OCI-M2 (cell line): ENCODE measurements around the gene BAMBI.
A peak's percentile ranks its signal among the peaks of the same experiment; 100 is the strongest.
"Not testable (repeated sequence)": the region's sequence is repeated elsewhere in the genome, so short reads cannot be mapped to it uniquely, and the experiment has no call there.

Source experiments
- DNase-seq: peaks from one replicate; lab custom pipeline; 2025; ENCODE audit not compliant: unreplicated experiment; lab: John Stamatoyannopoulos, UW

The BAMBI gene

GRCh38 chr10:28676968-28677887 lies at the start of gene BAMBI:
TSS of gene BAMBI (plus strand) at chr10:28677521. CDS start at chr10:28677898, 377 bp downstream.
- peak; percentile 16 for DNase-seq

DNA sequence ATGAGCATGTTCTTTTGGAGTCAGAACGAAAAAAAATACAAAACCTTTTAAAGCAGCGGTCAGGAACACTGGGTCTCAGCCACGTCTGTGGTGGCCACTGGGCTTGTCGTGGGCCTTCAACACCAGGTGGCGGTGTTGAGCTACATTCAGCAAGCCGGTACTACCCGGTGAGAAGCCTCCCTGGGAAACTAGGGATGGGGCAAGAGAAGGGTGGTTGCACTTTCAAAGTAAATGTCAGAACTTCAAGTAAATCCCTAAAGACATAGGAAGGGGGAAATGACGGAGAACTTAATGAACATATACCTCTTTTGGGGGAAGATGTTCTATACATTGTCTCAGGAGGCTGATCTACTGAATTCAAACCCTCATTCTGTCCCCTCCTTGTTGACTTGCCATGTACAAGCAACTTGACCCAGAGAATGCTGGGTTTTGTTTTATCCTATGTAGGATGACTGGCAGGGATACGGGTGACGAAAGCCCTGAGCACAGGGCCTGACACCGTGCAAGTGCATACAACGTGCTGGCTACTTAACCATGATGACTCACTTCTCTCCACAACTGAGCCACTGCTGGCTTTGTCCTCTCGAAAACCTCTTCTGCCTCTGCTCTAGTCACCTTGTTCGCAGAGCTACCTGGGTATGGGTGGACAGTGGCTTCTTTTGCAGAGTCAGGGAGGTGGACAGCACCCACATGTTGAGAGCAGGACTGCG lies 49.0 kb upstream of the BAMBI start:
- no peak for DNase-seq

DNA sequence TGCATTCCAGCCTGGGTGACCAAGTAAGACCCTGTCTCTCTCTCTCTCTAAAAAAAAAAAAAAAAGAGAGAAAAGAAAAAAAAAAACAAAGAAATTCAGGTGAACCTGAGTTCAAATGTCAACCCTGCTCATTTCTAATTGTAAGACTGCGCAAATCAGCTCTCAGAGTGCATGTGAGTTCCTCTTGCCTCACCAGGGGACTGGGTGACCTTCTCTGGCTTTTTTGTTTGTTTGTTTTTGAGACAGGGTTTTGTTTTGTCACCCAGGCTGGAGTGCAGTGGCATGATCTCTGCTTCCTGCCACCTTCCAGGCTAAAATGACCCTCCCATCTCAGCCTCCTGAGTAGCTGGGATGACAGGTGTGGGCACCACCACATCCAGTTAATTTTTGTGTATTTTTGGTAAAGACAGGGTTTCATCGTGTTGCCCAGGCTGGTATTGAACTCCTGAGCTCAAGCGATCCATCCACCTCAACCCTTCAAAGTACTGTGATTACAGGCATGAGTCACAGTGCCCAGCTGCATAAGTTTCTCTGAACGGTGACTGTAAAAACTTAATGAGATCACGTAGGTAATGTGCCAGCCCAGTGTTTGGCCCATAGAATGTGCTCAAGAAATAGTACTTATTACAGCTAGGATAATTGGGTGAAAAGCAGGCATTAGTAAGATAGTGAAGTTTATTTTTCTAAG lies 45.3 kb upstream of the BAMBI start:
- no peak for DNase-seq

DNA sequence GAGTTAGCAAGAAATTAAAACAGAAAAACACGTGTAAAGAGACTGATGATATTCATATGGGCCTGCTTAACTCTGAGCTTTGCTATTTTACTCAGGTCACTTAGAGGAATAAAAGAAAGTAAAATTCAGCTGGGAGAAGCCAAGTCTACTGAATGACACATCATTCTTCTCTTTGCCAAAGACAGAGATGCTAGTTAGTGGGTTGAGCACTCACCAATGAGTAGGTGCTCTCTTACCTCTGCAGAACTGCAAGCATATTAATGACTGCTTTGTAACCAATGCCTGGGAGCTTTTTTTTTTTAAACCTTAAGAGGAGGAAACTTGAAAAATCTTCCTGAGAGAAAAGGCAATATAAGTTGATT lies 44.8 kb upstream of the BAMBI start:
- DNase-seq, result no peak

DNA sequence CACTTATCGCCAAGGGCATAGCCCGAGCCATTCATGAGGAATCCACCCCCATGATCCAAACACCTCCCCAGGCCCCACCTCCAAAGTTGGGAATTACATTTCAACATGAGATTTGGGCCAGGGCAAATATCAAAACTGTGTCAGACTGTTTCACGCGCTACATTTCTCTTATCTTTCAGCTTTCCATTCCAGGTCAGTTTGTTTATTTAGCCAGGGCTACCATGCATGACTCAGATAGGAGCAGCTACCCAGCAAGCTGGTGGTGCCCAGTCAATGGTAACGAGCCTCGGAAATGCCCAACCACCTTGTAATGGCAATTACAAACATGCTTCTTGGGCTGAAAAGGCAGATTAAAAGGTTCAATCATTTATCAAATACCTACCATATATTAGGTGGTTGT lies 43.6 kb upstream of the BAMBI start:
- no peak for DNase-seq

DNA sequence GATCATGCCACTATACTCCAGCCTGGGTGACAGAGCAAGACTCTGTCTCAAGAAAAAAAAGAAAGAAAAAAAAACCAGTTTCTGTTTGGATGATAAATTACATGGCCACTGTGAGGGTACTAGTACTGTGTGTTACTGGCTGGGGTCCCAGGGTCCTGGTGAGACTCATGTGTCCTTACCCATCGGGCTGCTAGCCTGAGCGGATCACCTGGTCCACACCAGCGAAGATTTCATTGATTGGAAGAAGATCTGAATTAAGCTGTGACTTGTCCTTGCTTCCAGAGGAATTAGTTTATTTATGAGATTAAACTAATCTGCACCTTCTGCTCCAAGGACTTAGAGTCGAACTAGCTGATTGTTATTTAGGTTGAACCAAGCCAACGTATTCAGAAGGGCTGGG lies 40.0 kb upstream of the BAMBI start:
- no peak for DNase-seq

DNA sequence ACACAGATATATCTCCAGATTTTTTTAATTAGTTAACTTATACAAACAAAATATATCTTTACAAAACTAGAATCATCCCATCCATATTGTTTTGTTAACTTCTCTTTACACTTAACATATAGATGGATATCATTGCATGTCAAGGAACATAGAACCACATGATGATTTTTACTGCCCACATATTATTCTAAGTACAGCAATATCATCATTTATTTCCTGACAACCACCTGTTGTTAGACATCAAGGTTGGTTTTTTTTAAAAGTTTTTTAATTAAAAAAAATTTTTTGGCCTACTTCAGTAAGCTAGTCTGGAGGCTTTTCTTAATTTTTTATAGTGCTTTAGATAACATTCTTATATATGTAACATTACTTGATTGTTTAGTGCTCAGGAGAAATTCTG lies 38.9 kb upstream of the BAMBI start:
- no peak for DNase-seq

GRCh38 chr10:28640551-28640950 lies 36.8 kb upstream of the BAMBI start:
- DNase-seq, result no peak

- DNase-seq, result no peak
Measured at GRCh38 chr10:28644647-28645046, 32.7 kb upstream of the BAMBI start.

GRCh38 chr10:28652106-28652505 lies 25.2 kb upstream of the BAMBI start:
- DNase-seq, result no peak

DNA sequence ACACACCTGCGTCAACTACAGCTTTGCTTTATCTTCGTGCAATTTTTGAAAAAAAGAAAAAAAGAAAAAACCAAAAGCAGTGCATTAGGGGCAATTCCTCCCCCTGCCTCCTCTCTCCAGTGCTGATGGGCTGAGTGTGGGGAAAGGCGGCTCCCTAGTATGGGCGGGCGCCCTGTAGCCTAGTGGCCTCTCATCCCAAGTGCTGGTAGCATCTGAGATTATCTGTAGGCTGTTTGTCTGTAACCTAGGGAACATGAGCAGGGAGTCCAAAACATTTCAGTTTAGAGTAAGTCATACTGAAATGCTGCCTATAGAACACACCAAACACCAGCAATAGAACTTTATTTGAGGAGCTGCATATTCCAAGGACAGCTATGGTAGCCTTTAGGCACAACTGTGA lies 24.6 kb upstream of the BAMBI start:
- DNase-seq, result no peak

- not testable (repeated sequence) for DNase-seq
Measured at GRCh38 chr10:28658824-28659223, 18.5 kb upstream of the BAMBI start.

DNA sequence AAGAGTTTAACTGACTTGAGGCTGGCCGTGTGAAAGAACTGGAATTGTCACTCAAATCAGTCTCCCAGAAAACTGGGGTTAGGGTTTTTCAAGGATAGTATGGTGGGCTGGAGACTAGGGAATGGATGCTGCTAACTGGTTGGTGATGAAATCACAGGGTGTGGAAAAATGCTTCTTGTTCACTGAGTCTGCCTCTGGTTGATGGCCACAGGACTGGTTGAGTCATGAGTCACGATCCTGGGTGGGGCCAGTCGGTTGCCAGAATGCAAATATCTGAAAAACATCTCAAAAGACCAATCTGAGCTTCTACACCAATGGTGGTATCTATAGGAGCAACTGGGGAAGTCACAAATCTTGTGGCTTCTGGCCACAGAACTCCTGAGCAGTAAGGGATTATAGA lies 16.3 kb upstream of the BAMBI start:
- DNase-seq, result no peak

- DNase-seq, result no peak
Measured at GRCh38 chr10:28663576-28664368, 13.5 kb upstream of the BAMBI start.

DNA sequence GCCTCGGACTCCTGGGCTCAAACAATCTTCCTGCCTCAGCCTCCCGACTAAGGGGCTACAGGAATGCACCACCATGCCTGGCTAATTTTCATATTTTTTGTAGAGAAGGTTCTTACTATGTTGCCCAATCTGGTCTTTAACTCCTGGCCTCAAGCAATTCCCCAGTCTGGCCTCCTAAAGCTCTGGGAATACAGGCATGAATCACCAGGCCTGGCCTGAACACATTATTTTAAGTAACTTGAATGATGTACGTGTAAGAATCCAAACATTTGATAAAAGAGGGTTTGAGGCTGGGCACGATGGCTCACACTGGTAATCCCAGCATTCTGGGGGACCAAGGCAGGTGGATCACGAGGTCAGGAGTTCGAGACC lies 13.0 kb upstream of the BAMBI start:
- no peak for DNase-seq

DNA sequence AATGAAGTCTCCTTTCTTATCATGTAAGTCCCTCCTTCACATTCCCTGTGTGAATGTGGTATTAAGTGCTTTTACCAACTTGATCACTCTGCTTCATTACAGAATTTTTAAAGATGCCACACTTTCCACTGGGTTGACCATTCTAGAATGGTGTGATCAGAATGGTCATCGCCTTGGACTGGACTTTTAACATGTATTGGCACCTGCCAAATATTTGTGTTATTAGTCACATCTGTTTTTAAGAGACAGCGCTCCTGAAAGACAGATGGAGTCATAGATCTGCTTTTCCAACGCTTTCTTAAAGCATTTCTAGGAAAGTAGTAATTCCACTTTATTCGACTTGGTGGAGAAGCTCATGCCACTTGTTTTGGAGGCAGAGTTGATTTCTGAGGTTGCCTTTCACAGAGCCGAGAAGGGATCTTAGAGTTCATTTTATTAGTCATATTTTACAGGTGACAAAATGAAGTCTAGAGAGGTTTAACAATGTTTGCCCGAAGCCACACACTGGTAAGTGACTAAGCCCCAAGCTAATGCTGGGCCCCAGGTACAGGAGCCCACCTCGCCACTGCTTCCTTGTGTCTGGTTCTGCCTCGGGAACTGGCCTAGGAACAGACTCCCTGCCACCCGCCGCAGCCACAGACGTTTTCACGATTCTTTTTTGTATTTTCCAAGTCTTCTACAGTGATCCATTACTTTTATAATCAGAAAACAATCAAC lies 10.4 kb upstream of the BAMBI start:
- no peak for DNase-seq

- no peak for DNase-seq
Measured at GRCh38 chr10:28668363-28669226, 8.7 kb upstream of the BAMBI start.

GRCh38 chr10:28669227-28670173 lies 7.8 kb upstream of the BAMBI start:
- DNase-seq, result no peak
